NOMO-1 treated with DMSO at 0.1 percent for 48 hours (cell line): ENCODE results near the gene PEPD.

Source experiments
- DNase-seq: peaks from one replicate; lab custom pipeline; 2025; ENCODE audit not compliant: unreplicated experiment; lab: John Stamatoyannopoulos, UW

PEPD gene

DNA sequence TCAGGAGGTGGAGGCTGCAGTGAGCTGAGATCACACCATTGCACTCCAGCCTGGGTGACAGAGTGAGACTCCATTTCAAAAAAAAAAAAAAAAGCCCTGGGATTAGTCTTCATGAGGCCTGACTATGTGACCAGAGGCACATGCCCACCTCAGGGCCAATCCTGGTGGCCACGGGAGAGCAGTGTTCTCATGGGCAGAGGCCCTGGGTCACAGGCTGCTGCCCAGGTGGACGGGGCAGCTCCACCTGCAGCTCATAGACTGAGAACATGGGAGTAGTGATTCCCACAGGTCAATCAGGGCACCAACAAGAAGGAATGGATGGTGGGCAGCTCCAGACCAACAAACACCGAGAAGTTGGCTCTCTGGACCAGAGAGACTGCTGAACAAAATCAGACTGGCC lies 26.1 kb upstream of the PEPD start:
- DNase-seq: no peak

DNA sequence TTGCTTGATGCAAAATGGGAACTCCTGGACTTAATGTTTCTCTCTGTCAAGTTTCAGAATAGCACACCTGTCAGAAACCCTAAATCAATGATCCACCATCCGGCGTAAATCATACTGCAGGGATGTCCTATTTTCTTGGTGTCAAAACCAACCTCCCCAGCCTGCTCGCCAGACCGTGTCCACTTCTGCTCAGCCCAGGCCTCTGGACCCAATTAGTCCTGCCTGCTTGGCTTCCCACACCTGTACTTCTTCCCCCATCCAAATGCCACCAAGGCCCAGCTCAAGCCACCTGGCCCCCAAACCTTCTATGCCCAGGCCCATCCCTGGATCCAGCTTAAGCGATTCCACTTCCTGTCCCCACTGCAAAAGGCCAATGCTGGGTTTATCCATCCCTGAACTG lies 25.1 kb upstream of the PEPD start:
- DNase-seq: no peak

DNA sequence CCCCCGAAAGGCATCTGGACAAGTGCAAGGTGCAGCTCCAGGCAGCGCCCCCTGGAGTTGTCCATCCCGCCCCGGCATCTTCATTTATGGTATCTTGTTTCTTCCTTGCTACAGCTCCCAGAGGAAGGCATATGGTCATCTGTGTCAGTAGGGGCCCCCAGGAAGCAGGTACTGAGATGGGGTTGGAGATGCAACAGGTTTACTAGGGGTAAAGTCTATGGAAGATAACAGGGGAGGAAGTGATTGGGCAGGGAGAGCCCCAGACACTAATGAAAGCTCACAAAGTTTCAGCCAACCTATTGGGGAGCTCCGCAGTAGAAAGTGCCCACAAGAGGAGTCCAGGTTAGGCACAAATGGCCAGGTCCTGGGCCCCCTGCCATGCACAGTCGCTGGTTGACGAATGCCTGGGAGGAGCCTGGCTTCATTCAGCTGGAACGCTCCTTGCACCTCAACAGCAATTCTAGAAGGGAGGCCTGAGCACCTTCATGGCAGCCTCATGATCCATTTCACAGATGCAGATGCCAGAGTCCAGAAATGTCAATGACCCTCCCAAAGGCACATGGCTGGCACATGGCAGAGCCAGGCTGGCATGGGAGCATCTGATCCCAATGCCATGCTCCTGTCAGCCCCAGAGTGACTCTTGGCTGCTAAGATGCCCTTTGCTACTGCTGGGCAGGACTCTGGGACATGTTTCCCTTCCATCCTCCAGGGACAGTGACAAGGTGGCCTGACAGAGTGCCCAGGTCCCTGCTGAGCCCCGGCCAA lies 23.8 kb upstream of the PEPD start:
- no peak for DNase-seq

DNA sequence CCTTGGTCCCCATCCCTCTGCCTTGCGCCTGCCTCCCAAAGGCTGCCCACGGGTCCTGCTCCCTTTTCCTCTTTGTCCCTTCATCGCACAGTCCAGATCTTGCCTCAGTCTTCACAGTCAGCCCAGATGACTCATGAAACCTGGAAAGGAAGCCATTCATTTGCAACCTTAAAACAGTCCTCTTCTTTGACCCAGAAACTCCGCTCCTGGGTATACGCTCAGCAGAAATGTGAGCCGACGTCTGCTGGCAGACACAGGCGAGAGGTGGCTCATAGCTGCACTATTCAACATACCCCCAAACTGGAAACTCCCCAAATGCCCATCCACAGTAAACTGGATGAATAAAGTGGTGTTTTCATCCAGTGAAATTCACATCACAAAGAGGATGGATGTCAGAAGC lies 13.6 kb upstream of the PEPD start:
- no peak for DNase-seq

DNA sequence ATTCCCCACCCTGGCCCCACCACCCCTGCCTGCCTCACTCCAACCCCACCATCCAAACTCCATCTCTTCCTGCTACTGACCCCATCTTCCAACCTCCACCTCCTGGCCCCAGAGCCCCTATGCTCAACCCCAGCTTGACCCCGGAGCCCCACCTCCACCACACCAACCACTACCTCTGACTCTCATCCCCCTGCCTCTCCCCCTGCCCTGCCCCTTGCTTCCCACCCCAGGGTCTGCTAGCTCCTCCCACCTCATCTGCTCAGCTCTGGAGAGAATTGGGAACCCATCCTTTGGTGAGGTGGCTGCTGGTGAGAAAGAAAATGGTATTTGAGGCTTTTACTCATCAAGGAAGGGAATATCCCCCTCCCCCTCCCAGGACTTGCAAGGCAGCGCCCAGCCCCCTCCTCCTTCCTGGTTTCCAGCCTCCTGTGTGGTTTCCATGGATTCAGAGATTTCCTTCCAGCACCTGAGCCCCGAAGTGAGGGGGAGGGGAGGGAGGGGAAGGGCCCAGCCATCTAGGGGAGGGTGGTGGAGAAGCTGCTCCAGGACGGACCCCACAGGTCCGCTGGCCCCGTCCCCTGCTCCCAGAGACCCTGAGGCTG lies 11.4 kb upstream of the PEPD start:
- no peak for DNase-seq

DNA sequence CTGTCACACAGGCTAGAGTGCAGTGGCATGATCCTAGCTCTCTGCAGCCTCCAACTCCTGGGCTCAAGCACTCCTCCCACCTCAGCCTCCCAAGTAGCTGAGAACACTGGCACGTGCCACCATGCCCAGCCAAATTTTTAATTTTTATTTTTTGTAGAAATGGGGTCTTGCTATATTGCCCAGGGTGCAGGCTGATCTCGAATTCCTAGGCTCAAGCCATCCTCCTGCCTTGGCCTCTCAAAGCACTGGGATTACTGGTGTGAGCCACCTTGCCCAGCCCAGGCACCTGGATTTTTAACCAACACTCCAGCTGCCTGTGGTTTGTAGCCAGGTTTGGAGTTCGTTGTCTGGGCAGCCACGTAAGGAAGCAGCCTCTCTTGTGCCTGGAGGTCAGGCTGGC lies 9.3 kb upstream of the PEPD start:
- no peak for DNase-seq

DNA sequence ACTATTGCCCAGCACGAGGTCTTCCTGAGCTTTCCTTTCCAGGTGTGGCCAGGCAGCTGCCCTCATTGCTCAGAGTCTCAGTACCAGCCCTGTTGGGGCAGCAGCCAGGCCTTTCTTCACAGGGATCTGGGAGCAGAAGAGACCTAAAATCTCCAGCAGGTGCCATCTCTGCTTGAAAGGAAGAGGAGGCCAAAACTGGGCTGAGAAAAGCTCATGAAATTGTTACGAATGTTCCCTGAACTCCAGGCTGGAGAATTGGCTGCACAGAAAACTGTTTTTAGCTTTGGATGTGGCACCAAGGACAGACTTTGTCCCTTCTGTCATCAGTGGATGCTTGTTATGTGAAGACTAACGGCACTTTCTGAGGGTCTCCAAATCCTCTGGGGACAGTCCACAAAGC lies 8.7 kb upstream of the PEPD start:
- no peak for DNase-seq

DNA sequence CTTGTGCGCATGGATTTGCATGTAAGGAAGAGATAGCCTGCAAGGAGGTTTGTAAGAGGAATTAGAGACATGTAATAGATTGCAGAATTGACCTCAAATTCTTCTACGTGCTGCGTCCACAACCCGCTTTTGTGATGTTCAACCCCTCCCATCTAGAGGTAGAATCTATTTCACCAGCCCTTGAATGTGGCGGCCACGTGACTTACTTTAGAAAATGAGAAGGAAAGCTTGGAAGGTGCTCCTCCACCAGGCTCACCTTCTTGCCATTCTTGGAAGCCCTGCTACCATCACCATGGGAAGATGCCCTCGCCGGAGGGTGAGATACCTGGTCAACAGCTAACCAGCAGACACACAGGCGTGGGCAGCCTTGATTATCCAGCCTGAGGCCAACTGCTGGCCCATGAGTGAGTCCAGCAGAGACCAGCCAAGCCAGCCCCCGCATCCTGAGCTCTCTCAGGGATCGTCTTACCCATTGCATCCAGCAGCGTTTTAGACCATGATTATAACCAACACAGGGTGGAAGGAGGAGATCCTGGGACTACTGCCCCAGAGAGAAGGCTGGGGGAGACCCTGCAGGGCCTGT lies 7.6 kb upstream of the PEPD start:
- no peak for DNase-seq

DNA sequence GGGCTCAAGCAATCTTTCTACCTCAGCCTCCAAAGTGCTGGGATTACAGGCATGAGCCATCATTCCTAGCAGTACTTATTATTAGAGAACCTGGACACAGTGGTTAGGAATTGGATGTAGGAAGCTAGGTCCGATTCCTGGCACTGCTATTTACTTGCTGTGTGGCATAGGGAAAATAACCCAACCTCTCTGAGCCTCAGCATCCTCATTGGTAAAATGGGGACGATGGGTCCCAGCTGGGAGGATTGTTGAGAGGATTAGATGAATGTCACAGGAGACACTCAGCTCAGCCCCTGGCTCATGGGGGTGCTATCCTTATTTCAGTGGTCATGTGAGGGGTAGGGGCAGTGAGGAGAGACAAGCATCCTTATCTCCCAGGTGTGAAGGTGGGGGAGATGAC lies 6.8 kb upstream of the PEPD start:
- no peak for DNase-seq

DNA sequence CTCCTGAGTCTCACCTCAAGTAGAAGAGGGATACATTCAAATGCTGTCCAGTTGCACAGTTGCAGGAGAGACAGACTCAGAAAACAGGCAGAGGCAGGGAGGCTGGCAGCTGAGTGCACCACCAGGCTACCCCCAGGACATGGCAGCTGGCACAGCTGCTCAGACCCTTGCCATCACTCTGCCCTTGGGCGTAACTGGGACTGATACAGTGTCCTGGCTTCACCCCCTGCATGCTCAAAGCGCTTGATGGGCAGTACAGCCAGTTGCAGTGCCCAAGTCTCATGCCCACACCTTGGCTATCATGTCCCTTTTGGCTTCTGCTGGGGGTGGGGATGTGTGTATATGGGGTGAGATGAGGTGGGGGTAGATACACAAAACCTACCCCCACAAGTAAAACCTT lies 5.5 kb upstream of the PEPD start:
- DNase-seq: no peak

DNA sequence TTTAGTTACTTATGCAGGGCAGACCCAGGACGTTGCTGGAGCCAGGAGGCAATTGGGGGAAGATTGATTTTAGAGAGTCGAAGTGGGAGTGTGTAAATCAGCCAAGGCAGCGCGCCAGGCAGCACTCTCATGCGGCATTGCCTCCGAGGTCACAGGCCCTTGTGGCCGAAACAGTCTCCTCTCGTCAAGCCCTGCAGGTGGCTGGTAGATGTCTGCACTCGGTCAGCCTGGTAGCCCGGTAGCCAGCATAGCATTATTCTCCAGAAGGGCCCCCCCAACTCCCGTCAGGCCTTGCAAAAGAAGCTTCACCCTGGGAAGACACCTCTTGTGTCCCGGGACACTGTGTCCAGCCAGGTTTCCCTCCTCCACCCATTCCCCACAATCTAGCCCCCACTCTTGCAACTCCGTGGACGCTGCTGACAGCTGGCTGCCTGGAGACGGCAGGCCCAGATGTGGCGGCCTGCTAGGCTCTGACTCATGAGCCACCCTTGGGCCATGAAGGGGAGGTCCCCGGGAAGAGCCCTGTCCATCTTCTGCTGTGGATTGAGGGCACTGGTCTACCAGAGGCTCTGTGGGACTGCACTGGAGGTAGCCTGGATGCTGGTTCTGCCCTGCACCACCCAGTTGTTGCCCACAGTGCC lies 2.6 kb upstream of the PEPD start:
- no peak for DNase-seq

DNA sequence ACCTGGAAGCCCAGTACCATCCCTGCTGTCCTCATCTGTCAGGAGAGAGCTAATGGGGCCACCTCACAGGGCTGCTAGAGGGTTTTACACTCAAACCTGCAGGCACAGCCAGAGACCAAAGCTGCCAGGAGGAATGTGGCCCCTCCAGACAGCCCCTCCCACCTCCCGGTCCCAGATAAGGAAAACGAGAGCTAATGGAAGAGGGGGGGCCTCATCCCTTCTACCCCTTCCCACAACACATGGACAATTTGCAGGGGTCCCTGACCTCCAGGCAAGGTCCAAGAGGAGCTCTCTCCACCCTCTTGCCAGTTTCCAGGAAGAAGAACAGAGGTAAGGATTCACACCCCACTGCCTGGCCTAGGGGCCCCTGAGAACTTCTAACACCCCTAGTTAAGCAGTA lies 1.6 kb upstream of the PEPD start:
- DNase-seq: no peak

DNA sequence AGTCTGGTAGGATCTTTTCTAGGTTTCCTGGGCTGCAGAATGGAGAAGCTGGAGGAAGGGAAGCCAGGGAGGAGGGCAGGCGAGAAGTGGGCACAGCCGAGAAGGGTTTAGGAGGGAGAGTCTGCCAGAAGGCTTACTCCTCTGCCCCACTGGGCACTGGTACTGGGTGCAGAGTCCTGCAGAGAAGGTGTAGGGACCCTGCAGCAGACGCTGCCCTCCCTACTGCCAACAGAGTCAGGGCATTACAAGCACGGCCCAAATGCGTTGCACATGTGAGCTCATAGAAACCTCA lies 726 bp upstream of the PEPD start:
- no peak for DNase-seq

DNA sequence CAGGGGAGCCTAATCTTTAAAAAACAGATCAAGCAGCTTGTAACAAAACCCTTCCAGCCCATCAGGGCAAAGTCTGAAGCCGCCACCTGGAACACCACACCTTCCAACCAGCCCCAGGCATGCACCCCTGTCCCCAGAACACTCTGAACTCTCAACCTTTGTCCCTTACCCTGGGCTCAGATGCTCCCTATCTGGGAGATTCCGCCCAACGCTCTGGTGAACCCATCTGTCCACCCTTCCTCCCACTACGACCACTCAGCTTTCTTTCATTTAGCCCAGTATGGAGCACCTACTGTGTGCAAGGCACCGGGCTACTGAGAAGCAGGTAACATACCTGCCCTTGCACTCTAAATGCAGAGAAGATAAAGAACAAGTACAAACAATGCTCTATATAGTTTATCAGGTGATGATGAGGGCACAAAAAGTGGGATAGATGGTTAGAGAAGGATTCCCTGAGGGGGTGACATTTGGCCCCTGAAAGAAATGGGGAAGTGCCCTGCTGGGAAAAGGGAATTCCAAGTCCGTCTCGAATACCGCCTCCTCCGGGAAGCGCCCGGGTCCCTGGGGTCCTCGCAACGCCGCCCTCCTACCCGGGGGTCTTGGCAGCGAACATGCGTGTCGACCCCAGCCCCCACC lies 629 bp downstream of the PEPD start:
- no peak for DNase-seq

DNA sequence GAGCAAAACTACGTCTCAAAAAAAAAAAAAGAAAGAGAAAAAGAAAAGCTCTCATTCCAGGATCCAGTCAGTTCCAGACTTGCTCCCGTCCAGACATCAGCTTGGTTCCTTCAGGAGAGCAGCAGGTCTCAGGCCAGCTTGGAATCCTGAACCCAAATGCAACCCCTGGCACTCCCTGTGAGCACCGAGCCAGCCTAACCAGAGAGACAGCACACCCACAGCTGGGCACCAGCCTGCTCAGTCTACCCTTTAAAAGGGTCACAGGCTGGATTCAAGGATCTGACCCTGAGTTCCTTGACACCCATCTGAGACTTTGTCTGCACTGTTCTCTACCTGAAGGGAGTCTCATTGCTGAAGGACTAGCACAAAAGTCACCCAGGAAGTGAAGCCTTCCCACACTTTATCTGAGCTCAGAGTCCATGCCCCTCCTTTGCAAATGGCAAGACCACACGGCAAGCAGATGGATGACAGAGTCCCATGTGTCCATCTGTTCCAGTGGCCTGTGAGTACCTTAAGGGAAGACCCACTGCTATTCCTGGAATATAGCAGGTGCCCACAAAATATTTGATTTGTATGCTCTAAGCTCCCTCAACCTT lies 1.4 kb downstream of the PEPD start:
- no peak for DNase-seq

DNA sequence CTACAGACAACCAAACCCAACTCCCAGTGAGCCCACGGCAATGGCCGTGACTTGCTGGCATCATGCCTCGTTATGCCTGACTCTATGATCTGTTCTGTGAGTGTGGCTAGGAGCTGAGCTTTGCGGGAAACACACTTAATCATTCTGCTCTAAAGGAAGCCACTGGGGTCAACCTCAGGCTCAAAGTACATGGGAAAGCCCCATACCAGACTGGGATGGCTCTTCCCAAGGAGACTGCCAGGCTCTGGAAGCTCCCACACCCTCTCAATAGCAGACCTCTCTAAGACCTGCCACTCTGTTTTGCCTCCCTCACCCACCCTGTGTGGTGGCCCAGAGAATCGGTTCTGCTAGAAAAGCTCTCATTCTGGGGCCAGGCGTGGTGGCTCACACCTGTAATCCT lies 2.2 kb downstream of the PEPD start:
- no peak for DNase-seq

DNA sequence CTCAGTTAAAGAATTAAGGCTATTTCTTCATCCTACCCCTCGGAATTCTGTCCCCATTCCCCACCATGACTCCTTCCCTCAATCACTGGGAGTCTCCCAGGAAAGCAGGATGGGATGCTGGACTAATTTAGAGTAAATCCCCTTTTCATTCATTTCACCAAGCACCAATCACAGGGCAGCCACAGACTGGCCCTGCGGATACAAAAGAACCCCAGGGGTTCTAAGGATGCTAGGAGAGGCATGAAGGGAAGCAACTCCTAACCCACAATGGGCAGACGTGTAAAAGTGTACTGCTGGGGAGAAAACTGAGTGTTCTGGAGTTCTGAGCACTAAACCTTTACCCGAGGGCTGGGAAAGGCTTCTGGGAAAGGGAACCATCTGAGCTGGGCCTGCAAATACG lies 3.0 kb downstream of the PEPD start:
- no peak for DNase-seq

DNA sequence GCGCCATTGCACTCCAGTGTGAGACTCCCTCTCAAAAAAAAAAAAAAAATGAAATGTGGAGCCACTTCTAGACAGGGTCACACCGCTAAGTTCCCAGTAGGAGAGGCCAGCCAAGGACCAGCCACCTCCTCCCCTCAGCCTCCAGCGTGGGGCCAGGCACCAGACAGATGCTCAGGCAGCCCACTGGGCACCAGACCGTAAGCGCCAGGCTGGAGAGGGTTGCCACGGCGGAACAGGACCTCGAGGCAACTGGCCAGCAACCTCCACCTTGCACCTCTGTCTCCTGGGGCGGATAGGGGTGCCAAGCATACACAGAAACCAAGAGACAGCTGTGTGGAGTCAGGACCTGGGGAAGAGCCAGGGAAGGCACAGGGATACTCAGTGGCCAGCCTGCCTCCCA lies 3.7 kb downstream of the PEPD start:
- DNase-seq: no peak

DNA sequence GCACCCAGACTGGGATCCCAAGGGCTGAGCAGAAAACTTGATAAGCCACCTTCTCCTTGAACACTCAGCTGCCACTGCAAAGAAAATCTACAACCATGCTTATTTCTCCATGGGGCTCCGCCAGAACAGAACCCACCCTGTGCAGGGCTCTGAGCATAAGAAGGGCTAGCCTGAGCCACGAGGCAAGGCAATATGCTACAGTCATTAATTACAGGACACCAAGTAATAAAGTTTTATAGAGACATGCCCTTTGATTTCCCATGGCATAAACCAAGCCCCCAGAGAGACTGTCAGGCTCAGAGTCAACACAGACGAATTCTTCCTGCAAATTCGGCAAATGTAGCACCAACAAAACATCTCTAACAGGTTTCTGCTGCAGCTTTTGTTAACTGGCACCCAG lies 5.7 kb downstream of the PEPD start:
- no peak for DNase-seq

DNA sequence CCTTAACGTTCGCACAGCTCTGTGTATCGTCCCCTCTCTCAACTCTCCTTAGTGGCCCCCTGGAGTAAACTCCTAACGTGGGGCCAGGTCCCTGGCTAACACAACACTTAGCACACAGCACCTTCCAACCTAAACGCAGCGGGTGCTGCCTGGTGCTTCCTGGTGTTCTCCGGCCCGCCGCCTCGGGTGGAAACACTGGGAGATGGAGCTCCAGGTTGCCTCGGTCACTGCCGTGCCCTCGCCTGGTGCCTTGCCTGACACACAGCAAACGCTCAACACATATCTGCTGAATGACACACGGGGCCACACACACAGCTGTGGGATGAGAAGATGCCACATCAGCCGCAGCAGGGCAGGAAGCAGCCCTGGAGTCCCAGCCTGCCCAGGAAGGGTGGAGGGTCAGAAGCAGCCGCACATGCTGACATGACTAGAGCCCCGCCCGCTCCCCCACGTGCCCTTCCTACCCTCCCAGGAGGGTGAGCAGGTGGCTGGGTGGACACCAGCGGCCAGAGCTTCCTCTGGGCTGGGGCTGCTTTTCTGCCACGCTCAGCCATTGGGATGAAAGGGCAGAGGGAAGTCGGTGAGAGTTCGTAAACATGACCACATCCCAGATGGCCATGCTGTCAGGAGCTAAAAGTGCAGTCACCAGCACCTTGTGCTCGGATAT lies 6.6 kb downstream of the PEPD start:
- no peak for DNase-seq

DNA sequence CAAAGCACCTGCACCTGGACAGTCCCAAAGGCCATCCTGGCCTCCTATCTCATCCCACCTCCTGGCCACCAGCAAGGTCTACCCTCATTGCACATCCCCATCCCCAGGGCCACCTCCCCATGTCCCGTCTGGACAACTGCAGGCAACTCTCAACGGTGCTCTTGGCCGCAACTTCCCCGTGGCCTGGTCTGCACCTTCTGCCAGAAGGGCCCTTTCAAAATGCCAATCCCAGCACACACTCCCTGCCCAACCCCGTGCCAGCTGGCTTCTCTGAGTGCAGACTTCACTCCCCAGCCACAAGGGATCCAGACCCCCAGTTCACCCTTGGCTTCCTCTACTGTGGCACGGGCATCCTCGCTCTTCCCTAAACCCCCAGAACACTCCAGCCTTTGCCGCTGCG lies 8.2 kb downstream of the PEPD start:
- DNase-seq: no peak
